Lung (tissue), 12 donors: ENCODE results near the gene FLRT2. TPM values are rescaled to one million over a fixed set of nuclear protein-coding genes. Genes with fewer than 3 reads are reported as not detected.

Source experiments
- ATAC-seq: fragments of 200-7000 bp; cut with Tn5 transposase; one replicate; pipeline ENCODE4 v1.9.1; 2020; ENCODE audit warnings: moderate number of reproducible peaks; ENCODE audit not compliant: insufficient read depth, low FRiP score
- DNase-seq, 3 donors: peaks; one replicate each; pipeline ENCODE4 v3.0.0-alpha.2; 2013 to 2017
- H3K27ac ChIP-seq, 2 donors: one replicate each; pipeline ENCODE4 v1.5.1; 2013; ENCODE audit warnings: mild to moderate bottlenecking in 2 of 2, moderate library complexity in 2 of 2, control low read depth in 1 of 2, inconsistent platforms in 1 of 2, low read depth in 1 of 2, low read length in 1 of 2
- H3K27me3 ChIP-seq, 3 donors: one replicate each; pipeline ENCODE4 v1.5.1; 2013; ENCODE audit warnings: low read length in 2 of 3; ENCODE audit not compliant: control insufficient read depth in 3 of 3, insufficient read depth in 3 of 3
- H3K36me3 ChIP-seq, 4 donors: one replicate each; pipeline ENCODE4 v1.5.1; 2013; ENCODE audit warnings: low read length in 4 of 4, mild to moderate bottlenecking in 1 of 4, moderate library complexity in 1 of 4; ENCODE audit not compliant: control insufficient read depth in 4 of 4, insufficient read depth in 4 of 4
- H3K4me1 ChIP-seq, 5 donors: one replicate each; pipeline ENCODE4 v1.5.1; 2013; ENCODE audit warnings: low read length in 5 of 5, mild to moderate bottlenecking in 2 of 5, moderate library complexity in 1 of 5; ENCODE audit not compliant: control insufficient read depth in 5 of 5, insufficient read depth in 5 of 5
- H3K4me3 ChIP-seq: one replicate; pipeline ENCODE4 v1.5.1; 2013; ENCODE audit warnings: mild to moderate bottlenecking, control low read depth, moderate library complexity
- H3K9ac ChIP-seq, 2 donors: one replicate each; pipeline ENCODE4 v1.5.1; 2013; ENCODE audit warnings: low read length in 2 of 2, control low read depth in 1 of 2; ENCODE audit not compliant: insufficient read depth in 1 of 2
- H3K9me3 ChIP-seq, 4 donors: one replicate each; pipeline ENCODE4 v1.5.1; 2013; ENCODE audit warnings: low read length in 3 of 4, mild to moderate bottlenecking in 1 of 4, moderate library complexity in 1 of 4; ENCODE audit not compliant: control insufficient read depth in 4 of 4, insufficient read depth in 3 of 4
- WGBS, 2 donors: extraction: QIAGEN DNeasy Blood & Tissue Kit; methylation state at CpG; one replicate each; pipeline ENCODE4 v1.1.7; 2013; 5-methylcytosine and 5-hydroxymethylcytosine counted together
- polyA plus RNA-seq, 2 donors: library from polyadenylated mRNA; stranded (reverse); fragments of 200-250 nt; gene quantifications; one replicate each; pipeline ENCODE4 v1.2.1, GENCODE V29; 2013
- total RNA-seq, 2 donors: library from RNA; depleted of rRNA in 1 of 2; stranded (reverse); fragments of >200 nt in 1 of 2; gene quantifications; one replicate each; pipeline ENCODE4 v1.2.1, GENCODE V29; 2014 to 2021
- TF ChIP-seq, protein P1 (sequence below): IDR thresholded peaks from 2 replicates; pipeline ENCODE4 v1.5.1; 2012; ENCODE audit warnings: mild to moderate bottlenecking; ENCODE audit errors: control extremely low read depth, extremely low read depth
- donor health status: control.
- donor health status: control.
- donor health status: Bipolar disorder and iron deficiency.
- donor health status: healthy.
- donor health status: DM: yes; HTN: yes; CAD: no.

FLRT2 gene
- total and polyA plus RNA-seq, 4 donors: 1.2 to 53.7 (median 8.8) TPM

DNA sequence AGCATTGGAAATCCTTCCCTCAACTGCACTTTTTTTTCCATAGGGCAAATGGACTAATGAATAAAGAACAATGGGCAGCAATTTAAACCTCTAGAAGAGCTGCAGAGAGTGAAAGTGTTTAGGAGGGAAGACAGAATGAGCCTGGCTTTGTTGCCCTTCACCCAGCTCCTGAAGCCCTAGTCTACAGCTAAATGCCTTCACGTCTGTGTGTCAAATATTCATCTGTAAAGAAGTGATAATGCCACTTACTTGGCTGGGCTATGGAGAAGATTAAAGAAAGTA, 45.6 kb downstream of the FLRT2 start:
- H3K9ac ChIP-seq: no peak overlapping the region

DNA sequence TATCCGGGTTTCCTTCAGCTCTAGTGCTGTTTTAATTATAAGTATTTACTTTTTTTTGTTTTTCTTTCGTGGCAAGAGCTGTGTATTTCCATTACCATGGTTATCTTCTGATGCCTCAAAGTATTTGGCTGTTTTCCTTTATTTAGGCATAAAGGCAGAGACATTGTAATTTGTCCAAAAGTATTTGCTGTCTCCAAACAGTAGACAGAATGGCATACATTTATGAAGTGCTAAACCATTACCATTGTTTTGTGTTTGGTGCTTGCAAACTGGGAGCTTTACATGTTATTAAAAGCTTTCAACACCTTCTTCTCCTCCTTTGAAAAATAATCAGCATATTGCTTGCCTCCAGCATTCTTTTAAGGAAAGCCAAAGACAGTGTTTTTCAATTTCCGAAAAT, 46.3 kb downstream of the FLRT2 start:
- TF ChIP-seq, protein P1, sequence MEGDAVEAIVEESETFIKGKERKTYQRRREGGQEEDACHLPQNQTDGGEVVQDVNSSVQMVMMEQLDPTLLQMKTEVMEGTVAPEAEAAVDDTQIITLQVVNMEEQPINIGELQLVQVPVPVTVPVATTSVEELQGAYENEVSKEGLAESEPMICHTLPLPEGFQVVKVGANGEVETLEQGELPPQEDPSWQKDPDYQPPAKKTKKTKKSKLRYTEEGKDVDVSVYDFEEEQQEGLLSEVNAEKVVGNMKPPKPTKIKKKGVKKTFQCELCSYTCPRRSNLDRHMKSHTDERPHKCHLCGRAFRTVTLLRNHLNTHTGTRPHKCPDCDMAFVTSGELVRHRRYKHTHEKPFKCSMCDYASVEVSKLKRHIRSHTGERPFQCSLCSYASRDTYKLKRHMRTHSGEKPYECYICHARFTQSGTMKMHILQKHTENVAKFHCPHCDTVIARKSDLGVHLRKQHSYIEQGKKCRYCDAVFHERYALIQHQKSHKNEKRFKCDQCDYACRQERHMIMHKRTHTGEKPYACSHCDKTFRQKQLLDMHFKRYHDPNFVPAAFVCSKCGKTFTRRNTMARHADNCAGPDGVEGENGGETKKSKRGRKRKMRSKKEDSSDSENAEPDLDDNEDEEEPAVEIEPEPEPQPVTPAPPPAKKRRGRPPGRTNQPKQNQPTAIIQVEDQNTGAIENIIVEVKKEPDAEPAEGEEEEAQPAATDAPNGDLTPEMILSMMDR: no peak
- H3K4me1 ChIP-seq: peaks cover 0 to 6% (median 0%) of the 10 kb centered on the region in 5 donors
- H3K36me3 ChIP-seq: no peaks in the 10 kb centered on the region
- no peak overlapping the region for H3K9ac ChIP-seq
- no peak overlapping the region for H3K27ac ChIP-seq
- peak in 2 of 3 donors; percentile 62 to 75 for DNase-seq
- no peak overlapping the region for H3K4me3 ChIP-seq
- ATAC-seq: no peak
- H3K27me3 ChIP-seq: no peaks in the 10 kb centered on the region
- 57 to 79% methylated on average over 3 of the region's 3 CpGs for WGBS, 2 donors
- H3K9me3 ChIP-seq: no peaks in the 10 kb centered on the region

More for the DNA sequence above, 45.6 kb downstream of the FLRT2 start:
- no peaks in the 10 kb centered on the region for H3K27me3 ChIP-seq
- no peak for ATAC-seq
- no peaks in the 10 kb centered on the region for H3K9me3 ChIP-seq
- no peak overlapping the region for H3K4me3 ChIP-seq
- no peaks in the 10 kb centered on the region for H3K36me3 ChIP-seq
- no peak for DNase-seq
- H3K4me1 ChIP-seq: peaks cover 0 to 6% (median 0%) of the 10 kb centered on the region in 5 donors
- no peak overlapping the region for H3K27ac ChIP-seq
- 87 to 94% methylated on average over 1 of the region's 1 CpG for WGBS, 2 donors
- TF ChIP-seq, protein P1: no peak

DNA sequence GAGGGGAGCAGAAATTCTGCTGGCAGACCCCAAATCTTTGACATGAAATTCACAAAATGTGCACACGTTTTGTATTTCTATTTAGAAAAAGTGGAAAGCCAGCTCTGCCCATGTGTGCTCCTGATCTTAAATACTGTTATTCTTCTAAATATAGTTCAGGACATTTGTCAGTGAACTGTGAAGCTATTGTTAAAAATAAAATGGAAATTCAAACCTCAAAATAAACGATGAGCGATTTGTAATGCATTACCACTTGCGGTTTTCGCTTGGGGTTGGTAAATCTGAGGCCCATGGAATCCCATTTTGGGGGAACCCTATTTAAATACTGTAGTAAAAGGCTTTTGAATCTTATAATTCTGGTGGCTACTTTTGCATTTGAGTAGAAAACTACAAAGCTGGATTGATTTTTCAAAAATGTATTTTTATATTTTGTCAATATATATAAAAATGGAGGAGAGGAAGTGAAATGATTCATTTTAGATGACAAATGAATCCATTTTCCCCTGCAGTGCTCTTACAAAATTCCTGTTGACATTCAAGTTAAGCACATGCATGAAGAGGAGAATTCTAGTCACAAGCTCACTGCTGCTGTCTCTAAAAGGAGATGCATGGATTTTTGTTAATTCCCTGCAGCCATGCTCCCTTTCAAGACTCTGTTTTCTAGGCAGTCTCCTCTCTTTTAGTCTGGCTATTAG, 47.1 kb downstream of the FLRT2 start:
- DNase-seq: no peak
- Histone ChIP-seq H3K4me1 (peaks cover 0 to 6% (median 0%) of the 10 kb centered on the region in 5 donors), H3K36me3 (no peaks in the 10 kb centered on the region), H3K27me3 (no peaks in the 10 kb centered on the region), H3K27ac (no peak overlapping the region), H3K4me3 (no peak overlapping the region), H3K9me3 (no peaks in the 10 kb centered on the region), H3K9ac (no peak overlapping the region)
- TF ChIP-seq, protein P1: no peak
- no peak for ATAC-seq
- WGBS, 2 donors: 77 to 86% methylated on average over 5 of the region's 5 CpGs
